Stomach smooth muscle (tissue), 2 donors: ENCODE data around the gene HIRIP3.
"Not testable (repeated sequence)": the region's sequence is repeated elsewhere in the genome, so short reads cannot be mapped to it uniquely, and the experiment has no call there.

ENCODE experiments used
- H3K27ac ChIP-seq: one replicate; pipeline ENCODE4 v1.7.0; 2013; ENCODE audit warnings: mild to moderate bottlenecking, low read length, inconsistent platforms
- H3K27me3 ChIP-seq, 2 donors: one replicate each; pipeline ENCODE4 v1.7.0; 2013; ENCODE audit warnings: low read length in 2 of 2; ENCODE audit not compliant: insufficient read depth in 2 of 2, control insufficient read depth in 1 of 2
- H3K36me3 ChIP-seq, 2 donors: one replicate each; pipeline ENCODE4 v1.7.0; 2013; ENCODE audit warnings: low read length in 2 of 2; ENCODE audit not compliant: control insufficient read depth in 2 of 2, insufficient read depth in 2 of 2
- H3K4me1 ChIP-seq: one replicate; pipeline ENCODE4 v1.7.0; 2013; ENCODE audit warnings: low read length; ENCODE audit not compliant: control insufficient read depth, insufficient read depth
- H3K4me3 ChIP-seq, 2 donors: one replicate each; pipeline ENCODE4 v1.7.0; 2013; ENCODE audit warnings: low read length in 2 of 2
- H3K9ac ChIP-seq, 2 donors: one replicate each; pipeline ENCODE4 v1.7.0; 2013; ENCODE audit warnings: low read length in 2 of 2, mild to moderate bottlenecking in 1 of 2
- H3K9me3 ChIP-seq, 2 donors: one replicate each; pipeline ENCODE4 v1.7.0; 2013; ENCODE audit warnings: low read length in 2 of 2; ENCODE audit not compliant: control insufficient read depth in 2 of 2
- donor health status: healthy.
- donor health status: Pancreatic carcinoma.

HIRIP3 gene

DNA sequence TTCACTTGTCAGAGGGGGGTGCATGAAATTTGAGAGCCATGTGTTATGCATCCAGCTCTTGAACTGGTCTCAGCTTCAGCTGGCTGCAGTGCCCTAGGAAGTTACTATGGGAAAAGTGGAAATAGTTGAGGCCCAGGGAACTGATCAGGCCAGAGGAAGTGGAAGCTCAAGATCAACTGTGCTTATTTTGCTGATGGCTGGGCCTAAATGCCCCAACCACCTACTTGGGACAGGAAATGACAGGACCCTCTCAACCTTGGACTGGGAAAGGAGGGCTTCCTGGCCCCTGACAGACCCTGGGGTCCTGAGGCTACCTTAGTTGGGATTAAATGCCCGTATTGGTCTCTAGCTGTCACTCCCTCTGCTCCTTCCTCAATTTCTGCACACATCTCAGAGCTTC is 22.9 kb downstream of the HIRIP3 start:
- Histone ChIP-seq H3K27me3 (no peaks in the 10 kb centered on the region), H3K4me1 (peaks cover 35% of the 10 kb centered on the region), H3K27ac (no peak overlapping the region), H3K9me3 (no peaks in the 10 kb centered on the region), H3K9ac (no peak overlapping the region), H3K36me3 (peaks cover 16 to 19% of the 10 kb centered on the region in 2 donors), H3K4me3 (no peak overlapping the region)

DNA sequence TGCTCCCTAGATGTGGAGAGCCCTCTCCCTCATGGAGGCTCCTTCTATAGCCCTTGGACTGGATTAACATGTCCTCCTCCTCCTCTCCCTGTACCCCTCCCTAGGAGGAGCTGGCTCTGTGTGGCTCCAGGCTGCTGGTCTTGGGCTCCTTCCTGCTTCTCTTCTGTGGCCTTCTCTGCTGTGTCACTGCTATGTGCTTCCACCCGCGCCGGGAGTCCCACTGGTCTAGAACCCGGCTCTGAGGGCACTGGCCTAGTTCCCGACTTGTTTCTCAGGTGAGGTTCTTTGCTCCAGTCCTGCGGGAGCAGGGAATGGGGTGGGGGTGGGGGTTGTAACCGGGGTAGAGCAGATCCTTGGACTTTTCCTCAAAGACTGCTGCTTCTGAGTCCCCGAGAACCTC is 24.1 kb downstream of the HIRIP3 start:
- H3K27ac ChIP-seq, result no peak overlapping the region
- no peak overlapping the region for H3K9ac ChIP-seq
- no peak overlapping the region for H3K4me3 ChIP-seq
- H3K36me3 ChIP-seq, result peaks cover 16 to 19% of the 10 kb centered on the region in 2 donors
- H3K4me1 ChIP-seq, result peaks cover 23% of the 10 kb centered on the region
- H3K27me3 ChIP-seq, result no peaks in the 10 kb centered on the region
- no peaks in the 10 kb centered on the region for H3K9me3 ChIP-seq

DNA sequence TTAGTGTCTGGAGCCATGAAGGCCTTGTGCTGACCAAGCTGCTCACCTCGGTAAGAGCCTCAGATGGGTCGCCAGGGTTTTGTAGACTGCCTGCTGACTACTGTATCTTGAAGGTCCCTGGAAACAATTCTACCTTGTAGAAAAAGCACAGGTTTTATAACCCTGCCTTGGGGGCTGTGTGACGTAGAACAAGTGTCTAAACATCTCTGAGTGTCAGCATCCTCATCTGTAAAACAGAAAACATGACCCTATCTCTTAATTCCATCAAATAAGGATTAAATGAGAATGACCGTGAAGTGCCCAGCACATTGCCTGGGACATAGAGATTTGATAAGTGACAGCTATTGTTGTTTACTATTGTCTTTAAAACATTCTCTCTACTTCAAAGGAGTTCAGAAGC is 27.2 kb downstream of the HIRIP3 start:
- Histone ChIP-seq H3K27ac (no peak overlapping the region), H3K9ac (no peak overlapping the region), H3K36me3 (peaks cover 16 to 19% of the 10 kb centered on the region in 2 donors), H3K4me1 (peaks cover 4% of the 10 kb centered on the region), H3K9me3 (no peaks in the 10 kb centered on the region), H3K27me3 (no peaks in the 10 kb centered on the region), H3K4me3 (no peak overlapping the region)

DNA sequence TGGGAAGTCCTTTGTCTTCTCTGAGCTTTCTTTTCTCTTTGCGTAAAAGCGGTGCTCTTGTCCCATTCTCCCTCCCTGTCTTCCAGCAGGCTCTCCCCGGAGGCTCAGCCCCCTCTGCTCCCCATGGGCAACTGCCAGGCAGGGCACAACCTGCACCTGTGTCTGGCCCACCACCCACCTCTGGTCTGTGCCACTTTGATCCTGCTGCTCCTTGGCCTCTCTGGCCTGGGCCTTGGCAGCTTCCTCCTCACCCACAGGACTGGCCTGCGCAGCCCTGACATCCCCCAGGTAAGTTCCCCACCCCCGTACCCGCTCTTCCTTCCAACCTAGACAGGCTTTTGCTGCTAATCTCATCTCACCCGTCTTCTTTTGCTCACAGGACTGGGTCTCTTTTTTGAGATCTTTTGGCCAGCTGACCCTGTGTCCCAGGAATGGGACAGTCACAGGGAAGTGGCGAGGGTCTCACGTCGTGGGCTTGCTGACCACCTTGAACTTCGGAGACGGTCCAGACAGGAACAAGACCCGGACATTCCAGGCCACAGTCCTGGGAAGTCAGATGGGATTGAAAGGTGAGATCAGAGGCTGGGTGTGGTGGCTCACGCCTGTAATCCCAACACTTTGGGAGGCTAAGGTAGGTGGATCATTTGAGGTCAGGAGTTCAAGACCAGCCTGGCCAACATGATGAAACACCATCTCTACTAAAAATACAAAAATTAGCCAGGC is 32.2 kb downstream of the HIRIP3 start:
- Histone ChIP-seq H3K9me3 (no peaks in the 10 kb centered on the region), H3K36me3 (peaks cover 3 to 4% of the 10 kb centered on the region in 2 donors), H3K4me3 (peak overlapping the region; percentile 81 to 91), H3K4me1 (peaks cover 16% of the 10 kb centered on the region), H3K9ac (peak overlapping the region; percentile 81 to 93), H3K27me3 (no peaks in the 10 kb centered on the region), H3K27ac (peak overlapping the region; percentile 88)

DNA sequence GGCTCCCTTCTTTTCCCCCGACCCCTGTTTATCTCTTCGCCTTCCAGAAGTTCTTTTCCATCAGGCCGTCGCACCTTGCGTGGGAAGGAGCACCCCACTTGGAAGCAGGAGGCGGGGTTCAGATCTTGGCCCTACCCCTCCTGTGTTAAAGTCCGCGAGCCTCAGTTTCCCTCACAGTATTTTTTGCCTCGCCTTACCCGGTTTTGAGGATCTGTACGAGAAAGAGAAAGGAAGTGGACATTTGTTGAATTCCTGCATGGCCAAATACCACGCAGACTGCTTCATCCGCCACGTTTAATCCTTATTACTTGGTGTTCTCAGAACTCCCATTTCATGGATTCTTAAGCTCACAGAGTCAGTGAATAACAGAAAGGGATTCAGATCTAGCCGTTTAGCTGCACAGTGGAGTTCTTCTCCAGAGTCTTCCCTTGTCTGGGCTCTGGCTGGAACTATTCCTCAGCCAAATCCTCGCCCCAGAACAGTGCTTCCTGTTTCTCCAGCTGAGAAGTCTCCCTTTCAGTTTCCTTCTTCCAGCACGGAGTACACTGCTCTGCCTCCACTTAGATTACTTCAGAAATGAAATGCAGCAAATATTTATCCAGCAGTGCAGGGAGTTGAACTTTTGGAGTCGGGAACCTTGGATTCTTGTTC is 32.9 kb downstream of the HIRIP3 start:
- Histone ChIP-seq H3K4me3 (peak overlapping the region; percentile 81 to 91), H3K36me3 (no peaks in the 10 kb centered on the region), H3K27me3 (no peaks in the 10 kb centered on the region), H3K9ac (peak overlapping the region; percentile 81 to 93), H3K9me3 (no peaks in the 10 kb centered on the region), H3K27ac (peak overlapping the region; percentile 88), H3K4me1 (peaks cover 16% of the 10 kb centered on the region)

DNA sequence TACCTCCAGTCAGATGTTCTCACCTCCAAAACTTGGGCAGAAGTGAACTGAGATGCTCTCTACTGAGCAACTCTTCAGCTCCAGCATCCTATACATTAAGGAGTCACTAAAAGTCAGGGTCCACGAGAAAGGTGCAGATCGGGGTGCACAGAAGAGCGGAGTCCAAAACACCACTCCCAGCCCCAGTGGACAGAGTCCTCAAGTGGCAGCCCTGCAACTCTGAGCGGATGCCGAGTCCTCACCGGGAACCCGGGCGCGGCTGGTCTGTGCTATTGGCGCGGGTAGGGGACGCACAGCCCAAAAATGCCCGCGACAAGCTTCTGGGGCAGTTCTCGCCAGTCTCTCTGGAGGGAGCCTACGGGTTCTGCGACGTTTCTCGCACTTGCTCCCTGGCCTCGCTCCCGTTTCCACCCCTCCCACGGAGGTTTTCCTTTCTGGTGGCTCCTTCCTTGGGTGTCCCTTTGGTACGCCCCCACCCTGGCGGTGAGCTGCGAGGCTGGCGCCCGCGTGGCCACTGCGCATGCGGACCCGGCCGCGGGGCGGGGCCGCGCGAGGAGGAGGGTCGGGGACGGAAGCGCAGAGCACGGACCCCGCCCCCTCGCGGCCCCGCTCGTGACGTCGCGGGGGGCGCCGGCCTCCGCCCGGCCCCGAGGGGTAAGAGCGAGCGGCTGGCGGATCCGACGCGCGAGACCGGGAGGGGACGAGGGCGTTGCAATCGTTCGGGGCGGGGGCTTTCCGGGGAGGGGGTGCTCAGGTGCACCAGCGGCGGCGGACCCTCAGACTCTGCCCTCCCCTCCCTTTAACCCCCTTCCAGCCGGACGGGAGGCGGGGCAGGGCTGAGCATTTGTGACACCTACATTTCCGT is 33.7 kb downstream of the HIRIP3 start, which contains the start of gene TMEM219:
TSS of gene TMEM219 (plus strand) at position 601 of the 865 bp plus-strand sequence. CDS start 1,065 bp downstream, outside the sequence.
- H3K9ac ChIP-seq, result peak within 1 kb of the TSS; percentile 84 to 93
- peaks cover 16% of the 10 kb centered on the region for H3K4me1 ChIP-seq
- H3K4me3 ChIP-seq, result peak within 1 kb of the TSS; percentile 81 to 91
- H3K36me3 ChIP-seq, result no peaks in the 10 kb centered on the region
- H3K27ac ChIP-seq, result peak within 1 kb of the TSS; percentile 88
- H3K27me3 ChIP-seq, result no peaks in the 10 kb centered on the region
- H3K9me3 ChIP-seq, result no peaks in the 10 kb centered on the region

DNA sequence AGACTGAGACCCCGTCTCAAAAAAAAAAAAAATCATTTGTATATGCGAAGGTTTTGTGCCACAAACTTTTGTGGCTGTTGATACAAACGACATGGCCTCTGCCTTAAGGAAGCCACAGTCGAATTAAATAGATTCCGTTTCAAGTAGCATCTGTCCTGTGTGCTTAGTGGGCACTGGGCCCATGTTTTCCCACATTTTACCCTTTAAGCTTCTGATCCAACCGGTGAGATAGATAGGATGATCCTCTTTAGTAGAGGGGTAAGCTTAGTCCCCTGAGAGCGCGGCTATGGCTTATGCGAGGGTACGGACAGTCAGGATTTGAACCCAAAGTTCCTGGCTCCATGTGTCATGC is 34.3 kb downstream of the HIRIP3 start:
- Histone ChIP-seq H3K27ac (peak overlapping the region; percentile 88), H3K4me1 (peaks cover 16% of the 10 kb centered on the region), H3K9ac (peak overlapping the region; percentile 84 to 93), H3K27me3 (no peaks in the 10 kb centered on the region), H3K9me3 (no peaks in the 10 kb centered on the region), H3K4me3 (peak overlapping the region; percentile 81 to 91), H3K36me3 (no peaks in the 10 kb centered on the region)

DNA sequence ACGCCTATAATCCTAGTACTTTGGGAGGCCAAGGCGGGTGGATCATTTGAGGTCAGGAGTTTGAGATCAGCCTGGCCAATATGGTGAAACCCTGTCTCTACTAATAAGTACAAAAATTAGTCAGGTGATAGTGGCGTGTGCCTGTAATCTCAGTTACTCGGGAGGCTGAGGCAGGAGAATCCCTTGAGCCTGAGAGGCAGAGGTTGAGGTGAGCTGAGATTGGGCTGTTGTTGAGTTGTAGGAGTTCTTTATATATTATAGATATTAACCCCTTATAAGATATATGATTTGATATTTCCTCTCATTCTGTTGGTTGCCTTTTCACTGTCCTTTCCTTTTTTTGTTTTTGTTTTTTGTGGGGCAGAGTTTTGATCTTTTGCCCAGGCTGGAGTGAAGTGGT is 35.6 kb downstream of the HIRIP3 start:
- H3K4me1 ChIP-seq, result peaks cover 16% of the 10 kb centered on the region

DNA sequence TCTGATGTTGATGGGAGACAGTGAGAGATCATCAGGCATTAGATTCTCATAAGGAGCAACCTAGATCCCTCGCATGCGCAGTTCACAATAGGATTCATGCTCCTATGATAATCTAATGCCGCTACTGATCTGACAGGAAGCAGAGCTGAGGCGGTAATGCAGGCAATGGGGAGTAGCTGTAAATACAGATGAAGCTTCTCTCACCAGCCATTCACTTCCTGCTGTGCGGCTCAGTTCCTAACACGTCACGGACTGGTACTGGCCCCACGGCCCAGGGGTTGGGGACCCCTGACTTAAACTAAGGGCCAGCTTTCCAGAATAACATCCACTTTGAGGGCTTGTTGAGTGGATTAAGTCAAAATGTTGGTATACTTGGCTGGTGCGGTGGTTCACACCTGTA is 36.1 kb downstream of the HIRIP3 start:
- peaks cover 16% of the 10 kb centered on the region for H3K4me1 ChIP-seq
- no peak overlapping the region for H3K4me3 ChIP-seq
- no peaks in the 10 kb centered on the region for H3K36me3 ChIP-seq
- no peak overlapping the region for H3K9ac ChIP-seq
- H3K27me3 ChIP-seq, result no peaks in the 10 kb centered on the region
- no peak overlapping the region for H3K27ac ChIP-seq
- H3K9me3 ChIP-seq, result no peaks in the 10 kb centered on the region

More for the DNA sequence above, 35.6 kb downstream of the HIRIP3 start:
- not testable (repeated sequence) for H3K27me3 ChIP-seq, H3K9me3 ChIP-seq, H3K36me3 ChIP-seq, H3K9ac ChIP-seq, H3K27ac ChIP-seq, H3K4me3 ChIP-seq

DNA sequence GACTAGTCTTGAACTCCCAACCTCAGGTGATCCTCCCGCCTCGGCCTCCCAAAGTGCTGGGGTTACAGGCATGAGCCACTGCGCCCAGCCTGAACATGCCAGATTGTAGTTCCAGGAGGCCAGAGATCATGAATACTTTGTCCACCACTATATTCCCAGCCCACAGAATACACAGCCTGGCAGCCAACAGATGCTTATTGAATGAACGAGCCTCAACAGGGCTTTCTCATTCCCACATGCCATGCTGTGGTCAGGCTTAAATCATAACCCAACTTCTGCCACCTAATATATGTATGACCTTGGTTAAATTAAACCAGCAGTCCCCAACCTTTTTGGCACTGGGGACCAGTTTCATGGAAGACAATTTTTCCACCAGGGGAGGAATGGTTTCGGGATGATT is 36.7 kb downstream of the HIRIP3 start:
- no peak overlapping the region for H3K4me3 ChIP-seq
- H3K9ac ChIP-seq, result no peak overlapping the region
- no peaks in the 10 kb centered on the region for H3K9me3 ChIP-seq
- H3K27ac ChIP-seq, result no peak overlapping the region
- no peaks in the 10 kb centered on the region for H3K36me3 ChIP-seq
- H3K27me3 ChIP-seq, result no peaks in the 10 kb centered on the region
- peaks cover 16% of the 10 kb centered on the region for H3K4me1 ChIP-seq
